Activated CD4-positive, alpha-beta T cell treated with anti-CD3 and anti-CD28 coated beads for 1 hour (primary cell): ENCODE measurements around the gene MED12L.
"Not testable (repeated sequence)": the region's sequence is repeated elsewhere in the genome, so short reads cannot be mapped to it uniquely, and the experiment has no call there.

Experiments used
- DNase-seq: peaks from one replicate; pipeline ENCODE4 v3.0.0-alpha.2; 2020

Gene MED12L

GRCh38 chr3:151144016-151144415 lies 58.6 kb downstream of the MED12L start:
- DNase-seq: no peak

GRCh38 chr3:151144760-151145159 lies 59.3 kb downstream of the MED12L start:
- no peak for DNase-seq

- no peak for DNase-seq
These were observed 60.2 kb downstream of the MED12L start for GRCh38 chr3:151145713-151146070.

- DNase-seq: peak; percentile 22
These were observed 60.7 kb downstream of the MED12L start for GRCh38 chr3:151146071-151146730.

- DNase-seq: no peak
These were observed 61.2 kb downstream of the MED12L start for GRCh38 chr3:151146731-151147091.

GRCh38 chr3:151147299-151147698 lies 61.8 kb downstream of the MED12L start:
- no peak for DNase-seq

GRCh38 chr3:151152455-151153079 lies 67.1 kb downstream of the MED12L start:
- no peak for DNase-seq

GRCh38 chr3:151154566-151154965 lies 69.1 kb downstream of the MED12L start:
- DNase-seq: no peak

GRCh38 chr3:151155409-151156128 lies 70.1 kb downstream of the MED12L start:
- no peak for DNase-seq

- no peak for DNase-seq
These were observed 71.3 kb downstream of the MED12L start for GRCh38 chr3:151156618-151157216.

- DNase-seq: no peak
These were observed 74.3 kb downstream of the MED12L start for GRCh38 chr3:151159806-151160205.

GRCh38 chr3:151165226-151165625 lies 79.8 kb downstream of the MED12L start:
- no peak for DNase-seq

GRCh38 chr3:151166161-151166560 lies 80.7 kb downstream of the MED12L start:
- DNase-seq: no peak

GRCh38 chr3:151168269-151169094 lies 83.0 kb downstream of the MED12L start:
- peak; percentile 70 for DNase-seq

GRCh38 chr3:151169262-151169947 lies 83.9 kb downstream of the MED12L start:
- DNase-seq: no peak

- DNase-seq: not testable (repeated sequence)
These were observed 84.7 kb downstream of the MED12L start for GRCh38 chr3:151169948-151170679.

- DNase-seq: no peak
These were observed 85.8 kb downstream of the MED12L start for GRCh38 chr3:151171145-151171757.

- DNase-seq: no peak
These were observed 88.9 kb downstream of the MED12L start for GRCh38 chr3:151174351-151174750.

- no peak for DNase-seq
These were observed 90.5 kb downstream of the MED12L start for GRCh38 chr3:151175952-151176351.

- no peak for DNase-seq
These were observed 92.9 kb downstream of the MED12L start for GRCh38 chr3:151178208-151178845.
